HG03378 (cell line): ENCODE results near the gene TERT.
A peak's percentile ranks its signal among the peaks of the same experiment; 100 is the strongest.
"Not testable (repeated sequence)": the region's sequence is repeated elsewhere in the genome, so short reads cannot be mapped to it uniquely, and the experiment has no call there.

Source experiments
- ATAC-seq: cut with Tn5 transposase; IDR thresholded peaks from one replicate; pipeline ENCODE4 v1.9.1; 2021; ENCODE audit warnings: mild to moderate bottlenecking, moderate library complexity; ENCODE audit not compliant: unreplicated experiment

Gene TERT

GRCh38 chr5:1294835-1295649 lies at the start of gene TERT:
TERT (minus strand) TSS chr5:1295068; CDS start chr5:1294989, 79 bp downstream.
- no peak for ATAC-seq

- ATAC-seq, result peak; percentile 21
These were observed 49.3 kb upstream of the TERT start for GRCh38 chr5:1343931-1344901.

- ATAC-seq, result no peak
These were observed 48.5 kb upstream of the TERT start for GRCh38 chr5:1343315-1343751.

GRCh38 chr5:1342711-1343110 lies 47.8 kb upstream of the TERT start:
- ATAC-seq, result not testable (repeated sequence)

GRCh38 chr5:1342268-1342667 lies 47.4 kb upstream of the TERT start:
- no peak for ATAC-seq

GRCh38 chr5:1341863-1342262 lies 47.0 kb upstream of the TERT start:
- no peak for ATAC-seq

GRCh38 chr5:1339818-1340210 lies 44.9 kb upstream of the TERT start:
- ATAC-seq, result not testable (repeated sequence)

- not testable (repeated sequence) for ATAC-seq
These were observed 44.4 kb upstream of the TERT start for GRCh38 chr5:1339139-1339817.

- ATAC-seq, result no peak
These were observed 43.7 kb upstream of the TERT start for GRCh38 chr5:1338506-1339070.

- no peak for ATAC-seq
These were observed 43.3 kb upstream of the TERT start for GRCh38 chr5:1338196-1338490.

- ATAC-seq, result no peak
These were observed 42.8 kb upstream of the TERT start for GRCh38 chr5:1337489-1338195.

- no peak for ATAC-seq
These were observed 42.1 kb upstream of the TERT start for GRCh38 chr5:1336749-1337488.

GRCh38 chr5:1336106-1336561 lies 41.3 kb upstream of the TERT start:
- no peak for ATAC-seq

- ATAC-seq, result no peak
These were observed 40.8 kb upstream of the TERT start for GRCh38 chr5:1335540-1336095.

- no peak for ATAC-seq
These were observed 40.1 kb upstream of the TERT start for GRCh38 chr5:1334831-1335539.

GRCh38 chr5:1333986-1334385 lies 39.1 kb upstream of the TERT start:
- ATAC-seq, result no peak

GRCh38 chr5:1333286-1333685 lies 38.4 kb upstream of the TERT start:
- ATAC-seq, result not testable (repeated sequence)

- ATAC-seq, result no peak
These were observed 37.7 kb upstream of the TERT start for GRCh38 chr5:1332461-1333001.
